ENCODE data around the gene TEPSIN.

GRCh38 chr17:81245665-81246342, 6.9 kb upstream of the TEPSIN start:
- no peak for TF ChIP-seq CTCF (IDR thresholded peaks at IDR 0.05)
- no peak for TF ChIP-seq POLR2A (IDR thresholded peaks at IDR 0.05)

Data from esophagus squamous epithelium (tissue), 4 donors.